ENCODE data around the gene FPR3. TPM values are rescaled to one million over a fixed set of nuclear protein-coding genes. Genes with fewer than 3 reads are reported as not detected.
"Not testable (repeated sequence)": the region's sequence is repeated elsewhere in the genome, so short reads cannot be mapped to it uniquely, and the experiment has no call there.

Gene FPR3
- total RNA-seq, 1 experiment from 2014 or later = not detected

DNA sequence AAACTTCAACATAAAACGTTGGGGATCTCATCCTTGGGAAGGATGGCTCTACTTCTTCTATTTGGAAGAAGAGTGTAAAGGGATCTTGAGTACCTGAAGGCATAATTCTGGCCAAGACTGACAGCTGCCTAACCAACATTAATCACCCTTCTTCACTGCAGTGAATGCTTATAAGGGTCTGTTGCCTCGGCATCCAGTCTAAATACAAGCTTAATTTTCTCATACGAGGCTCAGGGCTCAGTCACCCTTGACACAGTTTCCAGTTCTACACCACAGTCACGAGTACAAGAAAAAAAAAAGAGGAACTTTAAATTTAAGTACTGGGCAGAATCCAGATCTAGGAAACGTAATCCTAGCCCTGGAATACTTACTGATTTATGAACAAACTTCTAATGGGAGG, 9.0 kb downstream of the FPR3 start:
- Histone ChIP-seq H3K36me3 (ENCODE audit: control insufficient read depth, insufficient read depth, low read length) (no peaks in the 10 kb centered on the region), H3K4me1 (no peaks in the 10 kb centered on the region), H3K9me3 (peaks cover 30% of the 10 kb centered on the region), H3K27me3 (replicated peaks; ENCODE audit: control insufficient read depth, insufficient read depth, low read length) (no peaks in the 10 kb centered on the region), H3K4me3 (ENCODE audit: low read depth, low read length) (no peak overlapping the region)
- no peaks in the 10 kb centered on the region for H3K27me3 Mint-ChIP-seq (ENCODE audit: insufficient read depth, unreplicated experiment)
- no TSS peak for BruUV-seq (replicated peaks)
- no peaks in the 10 kb centered on the region for H3K36me3 Mint-ChIP-seq (ENCODE audit: insufficient read depth, unreplicated experiment)
- ChIA-PET CTCF (no interaction called here), POLR2A (no interaction called here)
- no peak overlapping the region for H3K27ac Mint-ChIP-seq (ENCODE audit: unreplicated experiment)
- H3K9me3 Mint-ChIP-seq (ENCODE audit: unreplicated experiment) = peaks cover 64% of the 10 kb centered on the region
- no peak overlapping the region for H3K4me3 Mint-ChIP-seq (ENCODE audit: unreplicated experiment)
- TF ChIP-seq, protein P1, sequence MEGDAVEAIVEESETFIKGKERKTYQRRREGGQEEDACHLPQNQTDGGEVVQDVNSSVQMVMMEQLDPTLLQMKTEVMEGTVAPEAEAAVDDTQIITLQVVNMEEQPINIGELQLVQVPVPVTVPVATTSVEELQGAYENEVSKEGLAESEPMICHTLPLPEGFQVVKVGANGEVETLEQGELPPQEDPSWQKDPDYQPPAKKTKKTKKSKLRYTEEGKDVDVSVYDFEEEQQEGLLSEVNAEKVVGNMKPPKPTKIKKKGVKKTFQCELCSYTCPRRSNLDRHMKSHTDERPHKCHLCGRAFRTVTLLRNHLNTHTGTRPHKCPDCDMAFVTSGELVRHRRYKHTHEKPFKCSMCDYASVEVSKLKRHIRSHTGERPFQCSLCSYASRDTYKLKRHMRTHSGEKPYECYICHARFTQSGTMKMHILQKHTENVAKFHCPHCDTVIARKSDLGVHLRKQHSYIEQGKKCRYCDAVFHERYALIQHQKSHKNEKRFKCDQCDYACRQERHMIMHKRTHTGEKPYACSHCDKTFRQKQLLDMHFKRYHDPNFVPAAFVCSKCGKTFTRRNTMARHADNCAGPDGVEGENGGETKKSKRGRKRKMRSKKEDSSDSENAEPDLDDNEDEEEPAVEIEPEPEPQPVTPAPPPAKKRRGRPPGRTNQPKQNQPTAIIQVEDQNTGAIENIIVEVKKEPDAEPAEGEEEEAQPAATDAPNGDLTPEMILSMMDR (IDR thresholded peaks at IDR 0.05; ENCODE audit: insufficient read depth in 1 of 2, low read depth in 1 of 2, low read length in 1 of 2, severe bottlenecking in 1 of 2, unreplicated experiment in 1 of 2) = no peak
- intact Hi-C loops (cut with micrococcal nuclease; ENCODE audit: unreplicated experiment) = no loop called here
- no peak for DNase-seq
- no peaks in the 10 kb centered on the region for H3K4me1 Mint-ChIP-seq (ENCODE audit: low read depth, unreplicated experiment)

DNA sequence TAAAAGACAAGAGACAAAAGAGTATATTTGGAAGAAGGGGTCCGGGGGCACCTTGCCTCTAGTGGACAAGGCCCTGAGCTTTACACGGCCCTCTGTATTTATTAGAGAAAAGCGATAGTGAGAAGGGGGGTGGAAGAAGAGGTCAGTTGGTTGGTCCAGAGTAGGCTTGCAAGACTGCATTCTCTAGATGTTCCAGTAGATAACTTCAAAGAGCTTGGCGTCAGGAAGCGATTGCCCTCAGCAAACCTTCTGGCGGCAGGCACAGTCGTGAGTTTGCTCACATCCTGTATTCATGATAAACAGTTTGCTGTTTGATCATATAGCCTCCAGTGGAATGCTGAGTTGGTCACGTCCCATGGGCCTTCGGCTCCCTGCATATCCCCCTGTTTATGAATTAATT, 9.8 kb downstream of the FPR3 start:
- H3K27me3 ChIP-seq (replicated peaks; ENCODE audit: control insufficient read depth, insufficient read depth, low read length); H3K27ac Mint-ChIP-seq (ENCODE audit: unreplicated experiment); H3K36me3 Mint-ChIP-seq (ENCODE audit: insufficient read depth, unreplicated experiment); H3K36me3 ChIP-seq (ENCODE audit: control insufficient read depth, insufficient read depth, low read length); H3K4me1 Mint-ChIP-seq (ENCODE audit: low read depth, unreplicated experiment); H3K4me1 ChIP-seq; H3K4me3 Mint-ChIP-seq (ENCODE audit: unreplicated experiment); BruUV-seq (replicated peaks); intact Hi-C loops (cut with micrococcal nuclease; ENCODE audit: unreplicated experiment); H3K4me3 ChIP-seq (ENCODE audit: low read depth, low read length); H3K27me3 Mint-ChIP-seq (ENCODE audit: insufficient read depth, unreplicated experiment); POLR2A ChIA-PET: not testable (repeated sequence)
- peak; percentile 11 to 49 for DNase-seq
- H3K9me3 Mint-ChIP-seq (ENCODE audit: unreplicated experiment) = peaks cover 59% of the 10 kb centered on the region
- CTCF ChIA-PET = interaction anchor here (0.7 kb wide), 1 partner anchor 100 kb away, joined by 3 read pairs; no protein-coding TSS in a partner anchor
- peaks cover 29% of the 10 kb centered on the region for H3K9me3 ChIP-seq

DNA sequence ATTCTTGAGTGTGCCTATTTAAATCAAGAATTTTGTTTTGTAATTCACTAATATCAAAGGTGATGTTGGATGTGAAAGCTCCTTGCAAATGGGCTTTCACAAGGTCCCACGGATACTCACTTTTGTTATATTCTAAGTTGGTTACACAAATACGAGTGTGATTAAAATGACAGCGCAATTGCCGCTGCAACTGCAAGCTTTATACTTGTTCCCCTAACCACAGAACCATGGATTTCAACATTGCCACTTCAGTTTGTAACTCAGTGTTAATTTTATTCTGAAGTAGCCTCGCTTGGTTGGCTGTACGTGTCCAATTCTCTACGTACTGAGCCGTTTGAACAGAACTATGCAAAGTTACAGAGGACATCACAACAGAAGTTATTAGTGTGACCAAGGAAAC, 10.4 kb downstream of the FPR3 start:
- H3K4me3 ChIP-seq (ENCODE audit: low read depth, low read length); H3K36me3 Mint-ChIP-seq (ENCODE audit: insufficient read depth, unreplicated experiment); H3K27me3 ChIP-seq (replicated peaks; ENCODE audit: control insufficient read depth, insufficient read depth, low read length); BruUV-seq (replicated peaks); DNase-seq; H3K4me1 Mint-ChIP-seq (ENCODE audit: low read depth, unreplicated experiment); H3K27ac Mint-ChIP-seq (ENCODE audit: unreplicated experiment); H3K4me3 Mint-ChIP-seq (ENCODE audit: unreplicated experiment); intact Hi-C loops (cut with micrococcal nuclease; ENCODE audit: unreplicated experiment); H3K27me3 Mint-ChIP-seq (ENCODE audit: insufficient read depth, unreplicated experiment); H3K4me1 ChIP-seq; H3K36me3 ChIP-seq (ENCODE audit: control insufficient read depth, insufficient read depth, low read length); POLR2A ChIA-PET: not testable (repeated sequence)
- H3K9me3 Mint-ChIP-seq (ENCODE audit: unreplicated experiment) = peaks cover 53% of the 10 kb centered on the region
- peaks cover 25% of the 10 kb centered on the region for H3K9me3 ChIP-seq
- CTCF ChIA-PET = interaction anchor here (0.7 kb wide), 1 partner anchor 101 kb away, joined by 3 read pairs; no protein-coding TSS in a partner anchor

DNA sequence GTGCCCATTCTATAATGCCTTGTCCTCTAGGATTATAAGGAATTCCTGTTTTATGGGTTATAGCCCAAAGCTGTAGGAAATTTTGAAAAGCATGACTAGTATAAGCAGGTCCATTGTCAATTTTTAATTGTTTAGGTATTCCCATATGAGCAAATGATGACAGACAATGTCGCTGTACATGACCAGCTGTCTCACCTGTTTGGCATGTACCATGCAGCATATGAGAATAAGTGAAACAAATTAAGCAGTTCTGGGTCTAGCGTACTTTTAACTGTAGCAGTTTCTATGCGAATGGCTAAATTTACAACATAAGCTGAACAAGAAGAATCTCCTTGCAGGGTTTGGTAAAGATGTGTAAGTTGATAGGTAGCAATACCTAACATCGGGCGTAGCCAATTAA, 11.6 kb downstream of the FPR3 start:
- H3K27ac Mint-ChIP-seq (ENCODE audit: unreplicated experiment); H3K27me3 Mint-ChIP-seq (ENCODE audit: insufficient read depth, unreplicated experiment); DNase-seq; H3K36me3 Mint-ChIP-seq (ENCODE audit: insufficient read depth, unreplicated experiment); CTCF ChIA-PET; intact Hi-C loops (cut with micrococcal nuclease; ENCODE audit: unreplicated experiment); H3K4me1 Mint-ChIP-seq (ENCODE audit: low read depth, unreplicated experiment); POLR2A ChIA-PET; H3K4me3 ChIP-seq (ENCODE audit: low read depth, low read length); H3K4me3 Mint-ChIP-seq (ENCODE audit: unreplicated experiment); H3K4me1 ChIP-seq; H3K27me3 ChIP-seq (replicated peaks; ENCODE audit: control insufficient read depth, insufficient read depth, low read length); H3K36me3 ChIP-seq (ENCODE audit: control insufficient read depth, insufficient read depth, low read length); BruUV-seq (replicated peaks): not testable (repeated sequence)
- peaks cover 23% of the 10 kb centered on the region for H3K9me3 ChIP-seq
- H3K9me3 Mint-ChIP-seq (ENCODE audit: unreplicated experiment) = peaks cover 47% of the 10 kb centered on the region
